Left renal cortex interstitium (tissue), 4 donors: ENCODE results near the gene STARD10. TPM values are rescaled to one million over a fixed set of nuclear protein-coding genes. Genes with fewer than 3 reads are reported as not detected.
A peak's percentile ranks its signal among the peaks of the same experiment; 100 is the strongest.

Experiments
- DNase-seq, 4 donors: peaks; one replicate each; pipeline ENCODE4 v3.0.0-alpha.2; 2013; ENCODE audit warnings: low read depth in 4 of 4, low spot score in 2 of 4, missing footprints in 1 of 4
- polyA plus RNA-seq, 4 donors: library from polyadenylated mRNA; unstranded; fragments of 120-200 nt; gene quantifications; one replicate each; pipeline ENCODE4 v1.2.1, GENCODE V29; 2013; ENCODE audit not compliant: insufficient read length in 4 of 4

Gene STARD10
- polyA plus RNA-seq, 4 donors, result 70.6 to 84.7 (median 82.3) TPM

DNA sequence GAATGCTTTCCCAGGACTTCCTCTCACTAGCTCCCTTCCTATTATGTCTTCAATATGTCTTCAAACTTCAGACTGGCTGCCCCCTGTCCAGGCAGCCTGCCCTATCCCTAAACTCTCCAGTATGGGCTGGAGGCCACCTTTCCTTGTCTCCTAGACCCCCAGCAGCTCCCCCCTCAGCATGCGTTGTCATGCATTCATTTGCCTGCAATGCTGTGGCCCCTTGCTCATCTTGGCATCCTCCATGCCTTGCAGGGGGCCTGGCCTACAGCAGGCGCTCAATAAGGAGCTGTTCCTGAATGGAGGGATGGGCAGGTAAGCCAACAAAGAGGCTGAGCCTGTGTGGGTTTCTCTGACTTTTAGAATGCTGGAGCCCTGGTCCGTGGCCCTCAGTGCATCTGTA is 25.3 kb downstream of the STARD10 start:
- no peak for DNase-seq

DNA sequence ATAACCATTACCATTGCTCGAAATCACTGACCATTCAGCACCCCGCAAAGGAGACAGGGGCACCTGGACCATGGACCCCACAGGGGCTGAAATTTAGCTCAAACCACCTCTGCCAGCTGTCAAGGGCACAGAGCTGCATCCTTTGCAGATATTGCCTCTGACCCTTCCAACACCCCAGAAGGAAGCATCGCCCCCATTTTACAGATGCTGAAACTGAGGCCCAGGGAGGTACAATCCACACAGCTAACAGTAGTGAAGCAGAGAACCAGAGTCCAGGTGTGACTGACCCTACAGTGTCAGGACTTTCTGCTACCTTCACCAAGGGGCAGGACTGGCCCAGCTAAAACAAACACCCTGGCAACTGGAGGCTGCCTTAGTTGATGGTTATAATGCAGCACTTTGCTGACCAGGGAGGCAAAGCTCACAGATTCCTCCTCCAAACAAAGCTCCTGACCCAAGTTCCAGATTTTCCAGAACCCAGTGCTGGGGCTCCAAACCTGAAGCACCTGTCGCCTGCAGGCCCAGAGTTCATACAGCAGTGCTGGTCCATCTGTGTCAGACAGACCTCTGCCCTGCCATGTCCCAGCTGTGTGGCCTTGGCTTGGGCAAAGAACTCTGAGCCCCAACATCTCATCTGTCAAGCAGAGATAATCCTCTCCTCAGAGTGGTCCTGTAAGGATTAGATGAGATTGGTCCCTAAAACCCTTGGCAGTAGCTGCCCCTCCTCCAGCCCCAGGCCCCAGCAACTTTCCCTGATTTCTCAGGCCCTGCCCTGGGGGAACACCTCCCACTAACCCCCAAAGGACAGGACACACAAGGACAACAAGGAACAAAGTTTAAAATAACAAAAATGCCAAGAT is 26.4 kb downstream of the STARD10 start:
- DNase-seq, result no peak

DNA sequence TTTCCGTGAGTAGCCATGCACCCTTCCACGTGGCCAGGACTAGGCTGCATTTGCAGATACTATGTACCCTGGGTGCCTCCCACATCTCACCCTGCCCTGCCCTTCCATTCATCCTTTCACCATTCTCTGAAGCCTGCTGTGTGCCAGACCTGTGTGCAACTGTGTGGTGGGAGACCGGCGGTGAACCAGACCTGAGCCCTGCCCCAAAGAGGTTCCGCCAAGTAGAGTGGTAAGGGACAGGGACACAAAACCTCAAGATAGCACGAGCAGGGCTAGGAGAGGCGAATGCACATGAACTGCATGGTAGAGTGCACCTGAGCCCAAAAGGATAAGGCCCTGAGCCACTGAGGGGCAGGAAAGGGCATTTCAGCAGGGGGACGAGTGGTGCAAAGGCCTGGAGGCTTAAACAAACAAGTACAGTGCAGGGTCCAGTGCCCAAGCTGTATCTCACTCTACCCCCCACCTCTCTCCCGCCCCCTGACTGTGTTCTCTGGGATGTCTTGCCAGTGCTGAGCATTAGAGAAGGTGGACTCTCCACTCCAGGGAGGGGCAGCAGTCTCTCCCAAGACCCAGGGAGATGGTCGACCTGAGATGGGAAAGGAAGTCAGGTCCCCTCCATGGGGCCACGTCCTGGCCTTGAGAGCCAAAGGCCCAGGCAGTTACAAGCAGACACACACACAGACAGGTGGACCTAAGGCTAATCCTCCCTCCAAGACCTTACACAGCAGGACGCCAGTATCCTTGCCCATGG is 27.5 kb downstream of the STARD10 start:
- no peak for DNase-seq

DNA sequence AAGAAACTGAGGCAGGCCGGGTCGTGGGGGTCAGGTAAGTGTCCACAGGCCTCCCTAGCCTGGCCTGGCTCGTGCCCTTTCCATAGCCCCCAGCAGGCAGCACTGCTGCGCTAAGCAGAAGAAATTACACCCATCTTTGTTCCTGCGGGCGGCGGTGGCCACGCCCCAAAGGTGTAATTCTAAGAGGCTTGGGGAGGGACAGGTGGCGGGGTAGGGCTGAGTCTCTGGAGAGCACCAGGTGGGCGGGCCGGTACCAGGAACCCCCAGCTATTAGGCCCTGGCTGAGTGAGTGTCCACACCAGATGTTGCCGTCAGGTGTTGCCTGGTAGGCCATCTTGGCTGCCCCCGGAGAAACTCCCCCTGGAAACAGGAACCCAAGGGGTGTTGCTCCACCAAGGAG is 29.3 kb downstream of the STARD10 start:
- DNase-seq, result no peak

DNA sequence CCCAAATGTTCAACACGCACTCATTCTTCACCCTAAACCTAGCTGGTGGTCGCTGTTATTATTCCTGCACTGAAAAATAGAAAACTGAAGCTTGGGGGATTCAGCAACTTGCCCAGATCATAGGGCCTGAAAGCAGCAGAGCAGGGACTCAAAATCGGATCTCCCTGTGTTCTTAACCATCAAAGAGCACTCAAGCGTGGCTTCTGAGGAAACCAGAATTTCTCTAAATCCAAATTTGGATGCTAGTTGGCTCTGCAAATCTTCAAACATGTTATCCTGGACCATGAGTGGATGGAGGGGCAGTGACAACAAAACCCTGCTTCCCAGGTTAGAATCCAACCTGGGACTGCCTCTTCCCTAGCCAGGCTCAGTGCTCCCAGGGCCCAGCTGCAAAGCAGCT is 30.0 kb downstream of the STARD10 start:
- no peak for DNase-seq

DNA sequence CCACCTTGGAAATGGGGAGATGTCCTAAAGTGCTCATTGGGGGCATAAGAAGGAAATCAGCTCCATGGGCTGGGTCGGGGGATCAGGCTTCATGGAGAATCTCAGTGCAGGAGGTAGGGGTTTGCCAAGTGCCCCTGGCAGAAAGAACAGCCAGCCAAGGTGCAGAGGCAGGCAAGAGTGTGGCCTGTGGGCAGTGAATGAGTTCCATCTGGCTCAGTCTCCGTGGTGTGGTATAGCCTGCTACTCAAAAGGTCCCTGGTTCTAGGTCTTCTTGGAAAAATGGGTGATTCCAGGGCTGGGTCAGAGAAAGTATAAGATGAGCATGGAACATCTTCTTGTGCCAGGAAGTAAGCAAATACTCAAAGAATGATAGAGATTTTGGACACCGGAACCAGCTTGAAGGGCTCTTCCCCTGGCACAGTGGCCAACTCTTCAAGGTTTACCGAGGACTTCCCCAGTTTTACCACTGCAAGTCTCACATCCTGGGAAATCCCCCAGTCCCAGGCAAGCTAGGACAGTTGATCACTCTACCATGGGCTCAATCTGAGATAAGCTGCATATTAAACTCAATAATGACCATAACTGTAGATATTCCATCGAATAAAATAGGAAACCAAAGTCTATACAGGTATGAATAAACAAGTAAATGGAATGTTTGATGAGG is 31.1 kb downstream of the STARD10 start:
- no peak for DNase-seq

DNA sequence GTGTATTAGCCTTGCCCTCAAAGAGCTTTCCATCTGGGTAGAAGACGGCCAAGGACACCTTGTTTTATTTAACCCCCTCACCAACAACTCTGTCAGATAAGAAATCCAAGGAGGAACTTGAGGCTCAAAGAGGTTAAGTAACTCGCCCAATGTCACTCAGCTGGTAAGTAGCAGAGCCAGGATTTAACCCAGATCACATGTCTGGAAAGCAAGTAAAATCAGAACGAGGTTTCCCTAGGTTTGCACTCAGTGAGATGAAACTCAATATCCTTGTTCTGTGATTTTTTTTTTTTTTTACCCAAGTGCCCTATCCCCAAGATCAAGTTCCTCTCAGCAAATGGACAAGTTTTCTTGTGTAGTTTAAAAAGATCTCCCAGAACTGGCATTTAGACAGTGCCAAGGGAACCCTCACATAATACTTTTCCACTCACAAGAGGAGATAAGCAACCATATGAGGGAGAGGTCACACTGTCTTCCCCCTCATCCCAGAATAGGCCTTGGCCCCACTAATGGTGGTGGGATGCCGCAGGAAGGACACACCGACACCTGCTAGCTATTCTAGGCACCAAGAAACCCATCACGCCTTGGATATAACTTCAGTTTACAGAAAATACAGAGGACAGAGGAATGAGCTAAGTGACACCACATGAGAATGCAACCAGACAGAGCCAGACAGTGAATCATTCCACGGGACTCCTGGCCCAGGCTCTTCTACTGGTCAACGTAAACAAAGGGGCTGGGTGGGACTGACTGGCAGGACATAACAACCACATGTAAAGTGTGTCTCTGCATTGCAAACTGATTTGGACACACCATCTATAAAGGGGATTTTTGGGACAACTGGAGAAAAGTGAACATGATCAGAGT is 33.1 kb downstream of the STARD10 start:
- DNase-seq, result no peak

DNA sequence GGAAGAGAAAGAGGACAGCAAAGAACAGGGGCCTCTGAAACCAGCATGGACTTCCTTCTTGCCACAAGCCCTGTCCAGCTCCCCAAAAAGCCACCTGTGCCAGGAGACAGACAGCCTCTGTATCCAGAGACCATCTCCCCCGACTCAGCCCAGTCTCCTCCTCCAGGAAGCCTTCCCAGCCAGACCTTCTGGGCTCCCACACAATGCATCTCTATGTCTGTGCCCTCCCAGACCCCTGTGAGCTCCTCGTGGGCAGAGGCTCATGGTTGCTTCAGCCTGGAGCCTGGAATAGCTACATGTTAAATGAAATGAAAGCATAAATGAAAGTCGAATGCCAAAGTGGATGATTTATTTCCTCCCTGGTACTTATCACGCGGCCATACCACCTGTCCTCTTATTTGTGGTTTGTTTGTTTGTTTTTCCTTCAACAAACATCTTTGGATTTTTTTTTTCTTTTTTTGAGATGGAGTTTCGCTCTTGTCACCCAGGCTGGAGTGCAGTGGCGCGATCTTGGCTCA is 34.3 kb downstream of the STARD10 start:
- no peak for DNase-seq

DNA sequence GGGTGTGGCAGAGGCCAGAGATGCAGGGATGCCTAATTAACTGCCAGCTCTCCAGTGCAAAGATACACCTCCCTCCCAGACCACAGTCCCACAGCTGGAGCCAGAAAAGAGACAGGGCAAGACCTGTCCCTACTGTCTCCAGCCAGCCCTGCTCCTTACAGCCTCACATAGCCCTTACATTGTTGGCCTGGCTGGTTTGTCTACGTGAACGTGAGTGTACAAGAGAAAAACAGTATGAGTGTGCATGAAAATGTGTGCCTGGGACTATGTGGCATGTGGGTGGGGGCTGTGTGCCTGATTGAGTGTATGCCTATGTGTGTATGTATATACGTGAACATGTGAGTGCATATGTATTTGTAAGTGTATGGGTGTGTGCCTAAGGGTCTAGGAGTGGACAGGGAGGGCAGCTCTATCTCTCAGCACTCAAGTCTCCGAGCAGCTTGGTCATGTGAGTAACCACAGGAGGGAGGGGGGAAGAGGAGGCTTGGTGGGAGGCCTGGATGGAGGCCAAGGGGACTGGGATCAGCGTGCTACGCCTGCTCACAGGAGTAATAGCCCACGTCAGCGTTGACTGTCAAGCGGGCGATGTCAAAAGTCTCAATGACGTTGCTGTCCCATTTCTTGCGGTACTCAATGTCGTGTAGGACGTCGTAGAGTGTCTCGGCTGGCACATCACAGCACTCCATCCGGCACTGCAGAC is 35.0 kb downstream of the STARD10 start:
- peak in 1 of 4 donors; percentile 56 for DNase-seq

DNA sequence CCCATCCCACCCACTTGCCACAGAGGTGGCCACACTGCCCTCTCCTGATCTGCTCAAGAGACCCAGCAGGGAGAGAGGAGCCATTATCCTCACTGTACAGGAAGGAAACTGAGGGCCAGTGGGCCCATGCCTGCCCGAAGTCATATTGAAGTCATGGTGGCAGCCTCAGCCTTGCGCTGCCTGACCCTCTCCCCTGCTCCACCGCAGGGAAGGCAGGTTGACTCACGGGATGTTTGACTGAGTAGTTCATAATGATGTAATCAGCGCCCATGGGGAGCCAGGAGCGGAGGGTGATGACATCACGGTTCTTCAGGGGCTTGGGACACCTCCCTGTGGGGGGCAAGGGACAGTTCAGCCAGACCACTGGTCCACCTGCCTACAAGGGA is 35.5 kb downstream of the STARD10 start:
- no peak for DNase-seq

DNA sequence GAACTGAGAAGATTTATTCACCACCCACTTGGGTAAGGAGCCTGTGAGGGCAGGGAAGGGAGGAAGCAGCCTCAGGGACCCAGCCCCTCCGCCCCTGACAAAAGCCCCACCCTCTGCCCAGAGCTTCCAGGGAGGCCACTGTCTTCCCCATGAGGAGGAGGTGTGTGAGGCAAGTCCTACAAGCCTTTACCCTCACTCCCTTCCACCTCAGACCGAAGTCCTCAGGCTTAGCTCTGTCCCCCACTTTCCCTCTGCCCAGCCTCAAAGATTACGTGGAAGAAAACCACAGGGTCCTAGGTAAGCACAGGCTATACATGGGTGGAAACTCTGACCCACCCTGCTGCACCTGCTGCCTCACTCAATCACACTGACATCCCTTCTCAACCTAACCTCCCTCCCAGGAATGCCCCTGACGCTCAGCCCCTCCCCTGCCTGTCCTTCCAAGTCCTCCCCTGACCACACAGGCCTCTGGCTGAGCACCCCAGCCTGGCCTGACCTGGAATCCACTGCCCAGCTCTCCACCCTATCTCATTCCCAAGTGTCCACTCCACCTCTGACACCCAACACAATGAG is 38.0 kb downstream of the STARD10 start:
- no peak for DNase-seq

DNA sequence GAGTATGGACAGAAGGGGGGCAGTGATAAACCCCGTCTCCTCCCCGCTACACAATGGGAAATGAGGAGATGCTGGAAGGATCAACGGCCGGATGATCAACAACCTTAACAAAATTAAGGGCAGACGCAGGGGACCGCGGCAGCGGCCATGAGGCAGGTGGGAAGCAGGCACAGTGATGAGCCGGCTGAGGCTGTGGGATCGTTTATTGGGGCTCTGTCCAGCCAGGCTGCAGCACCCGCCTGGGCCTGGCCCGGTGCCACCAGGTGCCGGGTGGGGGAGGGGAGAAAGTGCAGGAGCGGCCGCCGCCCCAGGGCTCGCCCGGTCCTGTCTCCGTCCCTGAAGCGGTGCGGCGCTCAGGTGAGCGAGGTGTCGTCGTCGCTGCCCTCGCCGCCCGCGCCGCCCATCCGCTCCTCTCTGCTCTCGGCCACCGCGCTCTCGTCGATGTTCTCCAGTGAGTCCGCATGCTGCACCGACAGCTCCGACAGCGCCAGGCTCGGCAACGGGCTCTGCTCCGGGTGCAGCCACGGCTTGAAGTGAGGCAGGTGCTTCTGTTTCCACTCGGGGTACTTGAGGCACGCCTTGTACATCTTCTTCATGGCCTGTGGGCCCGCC is 39.2 kb downstream of the STARD10 start:
- DNase-seq, result no peak

DNA sequence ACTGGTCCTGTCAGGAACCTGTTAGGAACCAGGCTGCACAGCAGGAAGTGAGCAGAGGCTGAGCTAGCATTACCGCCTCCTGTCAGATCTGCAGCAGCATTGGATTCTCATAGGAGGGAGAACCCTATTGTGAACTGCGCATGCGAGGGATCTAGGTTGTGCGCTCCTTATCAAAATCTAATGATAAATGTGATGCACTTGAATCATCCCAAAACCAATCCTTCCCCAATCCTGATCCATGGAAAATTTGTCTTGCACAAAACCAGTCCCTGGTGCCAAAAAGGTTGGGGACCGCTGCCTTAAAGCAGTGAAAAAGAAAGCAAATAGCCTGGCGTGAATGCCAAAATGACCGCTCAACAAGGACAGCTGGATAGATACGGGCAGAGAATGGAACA is 39.7 kb downstream of the STARD10 start:
- no peak for DNase-seq

DNA sequence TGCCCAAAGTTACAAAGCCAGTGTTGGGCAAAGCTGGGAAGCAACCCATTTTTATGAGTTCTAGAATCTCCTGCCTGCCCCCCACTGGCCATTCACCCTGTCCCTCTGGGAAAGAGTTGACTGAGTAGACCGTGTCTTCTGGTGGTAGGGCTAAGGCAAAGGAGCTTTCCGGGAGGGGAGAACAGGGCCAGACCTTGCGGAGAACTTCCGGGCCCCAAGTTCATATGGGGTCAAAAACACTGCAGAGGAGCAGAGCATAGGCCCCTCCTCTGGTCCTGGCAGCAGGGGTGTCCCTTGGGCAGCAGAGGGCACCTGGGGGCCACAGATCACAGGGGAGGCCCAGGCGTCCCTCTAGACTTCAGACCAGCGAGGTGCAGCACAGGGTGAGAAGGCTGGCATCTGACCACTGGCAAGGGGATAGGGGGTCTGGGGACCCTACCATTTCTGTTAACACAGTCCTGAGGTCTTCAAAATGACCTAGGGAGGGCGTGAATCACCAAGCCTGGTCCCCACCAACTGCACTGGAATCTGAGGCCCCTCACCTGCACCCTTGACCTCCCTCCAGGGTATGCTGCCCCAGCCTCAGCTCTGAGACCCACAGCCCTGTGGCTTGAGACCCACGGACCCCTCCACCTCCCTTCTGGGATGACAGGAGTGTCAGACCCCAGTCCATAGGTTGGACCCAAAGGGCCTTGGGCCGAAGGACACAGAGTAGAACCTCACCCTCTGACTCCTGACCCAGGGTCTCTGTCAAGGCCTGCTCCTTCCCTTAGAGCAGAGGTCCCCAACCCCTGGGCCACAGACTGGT is 40.3 kb downstream of the STARD10 start:
- no peak for DNase-seq

DNA sequence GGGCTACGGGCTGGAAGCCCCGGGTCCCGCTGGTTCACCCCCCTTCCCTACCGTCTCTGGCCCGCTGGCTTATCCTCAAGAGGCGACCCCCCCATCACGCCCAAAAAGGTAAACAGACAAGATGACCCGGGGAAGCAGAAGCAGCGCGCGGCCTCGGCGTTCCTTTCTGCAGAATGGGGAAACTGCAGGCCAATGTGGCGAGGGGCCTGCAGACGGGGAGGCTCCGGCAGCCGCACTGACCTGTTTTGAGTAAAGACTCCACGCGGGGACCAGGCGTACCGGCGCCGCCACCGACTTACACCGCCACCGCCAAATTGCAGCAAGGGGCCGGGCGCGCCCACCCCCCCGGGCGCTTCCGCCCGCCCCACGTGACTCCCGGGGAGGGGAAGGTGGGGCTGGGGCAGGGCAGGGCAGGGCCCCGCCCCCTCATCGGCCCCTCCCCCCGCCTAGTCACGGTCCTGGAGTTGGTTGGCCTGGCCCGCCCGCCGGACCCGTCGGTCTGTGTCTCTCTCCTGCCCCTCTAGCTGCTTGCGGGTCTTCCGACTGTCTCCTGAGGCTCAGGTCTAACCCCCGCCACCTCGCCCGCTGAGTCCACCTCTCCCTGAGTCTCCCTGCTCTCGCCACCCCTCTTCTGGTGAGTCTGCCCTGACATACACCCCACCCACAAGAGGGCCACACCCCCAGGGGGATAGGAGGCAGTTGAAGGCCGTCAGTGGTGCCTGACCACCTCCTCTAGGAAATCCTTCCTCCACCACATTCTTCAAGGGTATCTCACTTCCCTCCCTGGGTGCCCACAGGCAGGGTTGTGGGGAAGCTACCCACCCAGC is 41.5 kb downstream of the STARD10 start, which contains the start of gene ARAP1:
TSS of gene ARAP1 (minus strand) at position 321 of the 827 bp plus-strand sequence. CDS start 25,280 bp downstream, outside the sequence.
- peak in 3 of 4 donors; percentile 41 to 57 (median 51) for DNase-seq

DNA sequence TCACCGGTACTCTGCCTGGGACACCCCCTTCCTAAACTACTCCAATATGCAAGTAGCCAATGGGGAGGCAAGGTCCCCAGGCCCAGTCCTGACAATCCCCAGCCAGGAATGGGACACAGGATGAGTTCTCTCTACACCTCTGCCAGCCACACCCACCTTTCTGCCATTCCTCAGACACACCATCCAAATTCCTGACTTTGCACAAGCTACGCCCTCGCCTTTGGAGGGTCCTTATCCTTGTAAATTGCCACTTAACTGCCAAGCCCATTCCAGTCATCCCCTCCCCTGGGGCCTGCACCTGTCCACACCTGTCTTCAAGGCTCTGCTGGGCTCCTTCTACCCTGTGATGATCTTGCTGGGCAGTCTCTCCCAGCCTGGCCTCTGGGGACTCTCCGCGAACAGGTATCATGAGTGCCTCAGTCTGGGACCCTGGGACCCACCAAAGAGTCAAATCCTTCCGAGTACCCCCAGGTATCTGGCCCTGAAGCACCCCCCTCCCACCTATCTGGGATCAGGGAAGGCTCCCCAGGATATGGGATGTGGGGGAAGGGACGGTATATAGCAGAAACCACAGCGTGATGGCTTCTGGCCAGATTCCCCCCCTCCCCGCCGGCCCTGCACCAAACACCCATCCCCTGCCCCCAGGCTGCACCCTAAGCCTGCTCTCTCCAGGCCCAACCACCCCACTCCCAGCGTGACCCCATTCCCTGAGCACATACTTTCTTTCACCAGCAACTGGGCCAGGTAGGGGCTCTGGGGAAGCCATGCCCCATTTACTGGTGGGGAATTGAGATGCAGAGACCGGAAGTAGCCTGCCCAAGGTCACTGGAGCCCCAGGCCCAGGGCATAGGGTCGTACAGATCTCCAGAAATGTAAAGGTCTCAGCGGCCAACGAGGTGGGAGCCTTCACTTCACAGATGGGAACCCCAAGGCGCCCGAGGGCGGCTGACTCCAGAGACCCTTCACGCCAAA is 42.4 kb downstream of the STARD10 start:
- no peak for DNase-seq
